ENCODE measurements around the gene SOCS6.

- TF ChIP-seq CTCF (IDR thresholded peaks at IDR 0.05; ENCODE audit: borderline replicate concordance, extremely low read depth, low read length, poor library complexity, severe bottlenecking) (no peak), EZH2 (IDR thresholded peaks at IDR 0.05; ENCODE audit: borderline replicate concordance, low read depth, low read length, severe bottlenecking) (no peak)
Observed at GRCh38 chr18:70334728-70335329, 46.0 kb downstream of the SOCS6 start.

All from DND-41 (cell line).